ENCODE data around the gene CPD.
A peak's percentile ranks its signal among the peaks of the same experiment; 100 is the strongest.

Gene CPD

GRCh38 chr17:30357476-30357875 lies 21.3 kb upstream of the CPD start:
- no peak for DNase-seq

- no peak for DNase-seq
Measured at GRCh38 chr17:30358055-30358760, 20.5 kb upstream of the CPD start.

GRCh38 chr17:30360086-30360808 lies 18.5 kb upstream of the CPD start:
- DNase-seq = no peak

GRCh38 chr17:30361766-30362279 lies 16.9 kb upstream of the CPD start:
- no peak for DNase-seq

- DNase-seq = no peak
Measured at GRCh38 chr17:30363715-30364202, 15.0 kb upstream of the CPD start.

GRCh38 chr17:30366536-30366935 lies 12.2 kb upstream of the CPD start:
- DNase-seq = no peak

GRCh38 chr17:30368912-30369720 lies 9.6 kb upstream of the CPD start:
- DNase-seq = peak; percentile 10 to 73

GRCh38 chr17:30369995-30370394 lies 8.7 kb upstream of the CPD start:
- no peak for DNase-seq

GRCh38 chr17:30372755-30373154 lies 6.0 kb upstream of the CPD start:
- DNase-seq = no peak

- no peak for DNase-seq
Measured at GRCh38 chr17:30375661-30376060, 3.1 kb upstream of the CPD start.

- DNase-seq = peak; percentile 6 to 30
Measured at GRCh38 chr17:30376621-30377452, 1.9 kb upstream of the CPD start.

- DNase-seq = no peak
Measured at GRCh38 chr17:30377574-30378240, 1.0 kb upstream of the CPD start.

GRCh38 chr17:30378241-30378824 lies 394 bp upstream of the CPD start:
- DNase-seq = peak; percentile 5 to 38

- peak in 1 of 2 experiments; percentile 1 for DNase-seq
Measured at GRCh38 chr17:30379303-30379902, 676 bp downstream of the CPD start.

GRCh38 chr17:30379903-30380381 lies 1.2 kb downstream of the CPD start:
- no peak for DNase-seq

GRCh38 chr17:30380643-30381339 lies 2.1 kb downstream of the CPD start:
- no peak for DNase-seq

- no peak for DNase-seq
Measured at GRCh38 chr17:30381340-30381659, 2.6 kb downstream of the CPD start.

GRCh38 chr17:30382345-30382744 lies 3.6 kb downstream of the CPD start:
- no peak for DNase-seq

- no peak for DNase-seq
Measured at GRCh38 chr17:30388321-30389179, 9.8 kb downstream of the CPD start.

All from NCI-H2081 (cell line).